Gastrocnemius medialis (tissue), 4 donors: ENCODE measurements around the gene HSBP1L1.

ENCODE experiments used
- CTCF ChIP-seq, 5 experiments: fragments of 450-650 bp in 3 of 5; fragments of 200-600 bp in 2 of 5; sonication (generic) in 2 of 5; IDR thresholded peaks in 4 of 5; conservative IDR thresholded peaks in 1 of 5; 1 replicate in 4 of 5; 2 replicates in 1 of 5; pipeline ENCODE4 v1.5.1; 2016 to 2019; ENCODE audit warnings: antibody characterized with exemption in 5 of 5, mild to moderate bottlenecking in 3 of 5, moderate library complexity in 3 of 5
- POLR2A ChIP-seq, 2 donors: fragments of 450-650 bp; IDR thresholded peaks; one replicate each; pipeline ENCODE4 v1.6.1; 2017; ENCODE audit warnings: antibody characterized with exemption in 2 of 2, mild to moderate bottlenecking in 2 of 2, moderate library complexity in 2 of 2

GRCh38 chr18:79930020-79930642 is 34.3 kb upstream of the HSBP1L1 start:
- TF ChIP-seq POLR2A (IDR thresholded peaks at IDR 0.05) (no peak), CTCF (IDR thresholded peaks at IDR 0.05 in 4 of 5, conservative IDR thresholded peaks at IDR 0.05 in 1 of 5) (no peak)
